ENCODE measurements around the gene MIDN.
A peak's percentile ranks its signal among the peaks of the same experiment; 100 is the strongest.

MIDN gene

GRCh38 chr19:1268226-1269064, 20.1 kb downstream of the MIDN start:
- no peak for DNase-seq
- H3K27me3 Mint-ChIP-seq: peaks cover 9% of the 10 kb centered on the region
- peaks cover 70% of the 10 kb centered on the region for H3K4me1 Mint-ChIP-seq
- no peaks in the 10 kb centered on the region for H3K9me3 Mint-ChIP-seq
- H3K27ac Mint-ChIP-seq: peak overlapping the region; percentile 90
- H3K36me3 Mint-ChIP-seq: peaks cover 34% of the 10 kb centered on the region
- CTCF ChIA-PET: interaction anchor here (1.5 to 6.5 kb wide), 3 partner anchors 11 to 25 kb away, joined by 5 to 295 read pairs (median 17); partner anchors contain the start of gene ATP5F1D
- peak overlapping the region; percentile 74 for H3K4me3 Mint-ChIP-seq

GRCh38 chr19:1269065-1269477, 20.7 kb downstream of the MIDN start, which contains the start of gene CIRBP:
CIRBP (plus strand) TSS chr19:1269332; CDS start chr19:1270934, 1,602 bp downstream.
- peaks cover 40% of the 10 kb centered on the region for H3K36me3 Mint-ChIP-seq
- H3K27me3 Mint-ChIP-seq: peaks cover 9% of the 10 kb centered on the region
- peak within 1 kb of the TSS; percentile 87 for H3K4me3 Mint-ChIP-seq
- peak within 1 kb of the TSS; percentile 90 for H3K27ac Mint-ChIP-seq
- H3K4me1 Mint-ChIP-seq: peaks cover 71% of the 10 kb centered on the region
- no peaks in the 10 kb centered on the region for H3K9me3 Mint-ChIP-seq
- CTCF ChIA-PET: interaction anchor here (1.5 to 6.5 kb wide), 2 partner anchors 20 to 25 kb away, joined by 5 to 295 read pairs; partner anchors contain the start of gene ATP5F1D
- peak; percentile 100 for DNase-seq

DNA sequence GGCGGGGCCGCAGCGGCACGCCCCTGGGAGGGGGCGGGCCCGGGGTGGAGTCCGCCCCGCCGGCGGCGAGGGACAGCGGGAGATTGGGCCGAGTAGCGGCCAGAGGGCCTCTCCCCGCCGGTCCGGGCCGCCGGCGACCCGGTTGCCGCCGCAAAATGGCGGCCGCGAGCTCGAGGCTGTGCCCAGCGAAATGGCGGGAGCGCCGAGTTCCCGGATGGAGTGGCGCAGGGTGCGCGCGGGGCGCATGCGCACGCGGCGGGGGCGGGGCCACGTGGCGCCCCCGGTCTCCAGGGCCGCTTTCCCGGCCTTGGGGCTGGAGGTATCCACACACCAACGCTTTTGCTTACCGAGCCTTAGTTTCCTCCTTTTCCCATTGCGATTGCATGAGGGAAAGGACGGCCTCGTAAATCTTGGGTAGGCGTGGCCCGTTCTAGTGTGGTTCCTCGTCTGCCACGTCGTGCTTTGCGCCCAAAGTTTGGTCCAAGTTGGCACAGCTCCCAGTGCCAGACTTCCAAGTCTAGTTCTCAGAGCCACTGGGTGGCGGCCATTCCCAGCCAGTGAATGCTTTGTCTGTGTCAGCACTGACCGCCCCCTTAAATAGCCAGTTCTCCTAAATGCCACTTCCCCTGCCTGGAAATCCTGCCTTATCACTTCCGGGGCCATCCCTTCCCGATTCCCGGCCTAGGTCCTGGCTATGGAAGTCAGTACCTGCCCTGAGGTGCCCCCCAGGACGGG, 21.3 kb downstream of the MIDN start:
- no peaks in the 10 kb centered on the region for H3K9me3 Mint-ChIP-seq
- peaks cover 73% of the 10 kb centered on the region for H3K4me1 Mint-ChIP-seq
- CTCF ChIA-PET: interaction anchor here (1.5 to 6.5 kb wide), 2 partner anchors 21 to 26 kb away, joined by 5 to 295 read pairs; partner anchors contain the start of gene ATP5F1D
- peak overlapping the region; percentile 87 for H3K4me3 Mint-ChIP-seq
- peaks cover 9% of the 10 kb centered on the region for H3K27me3 Mint-ChIP-seq
- H3K36me3 Mint-ChIP-seq: peaks cover 41% of the 10 kb centered on the region
- peak; percentile 90 for DNase-seq
- peak overlapping the region; percentile 86 for H3K27ac Mint-ChIP-seq

DNA sequence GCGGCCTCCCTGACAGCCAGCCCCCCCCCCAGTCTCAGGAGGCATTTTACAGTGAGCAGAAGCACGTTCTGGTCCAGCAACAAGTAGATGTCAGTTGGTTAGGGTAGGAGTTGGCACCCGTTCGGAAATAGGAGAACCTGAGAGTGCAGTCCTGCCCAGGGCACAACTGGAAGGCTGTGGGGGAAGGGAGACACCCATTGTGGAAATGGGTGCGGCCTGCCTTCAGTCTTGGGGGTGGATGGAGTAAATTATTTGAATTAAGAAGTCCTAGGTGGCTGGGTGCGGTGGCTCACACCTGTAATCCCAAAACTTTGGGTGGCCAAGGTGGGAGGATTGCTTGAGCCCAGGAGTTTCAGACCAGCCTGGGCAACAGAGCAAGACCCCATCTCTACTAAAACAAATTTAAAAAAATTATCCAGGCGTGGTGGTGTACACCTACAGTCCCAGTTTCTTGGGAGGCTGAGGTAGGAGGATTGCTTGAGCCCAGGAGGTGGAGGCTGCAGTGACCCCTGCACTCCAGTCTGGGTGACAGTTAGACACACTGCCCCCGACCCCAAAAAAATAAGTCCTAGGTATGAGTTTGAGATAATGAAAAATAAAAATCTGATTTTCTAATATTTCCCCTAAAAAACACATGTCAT, 21.9 kb downstream of the MIDN start:
- CTCF ChIA-PET: no interaction called here

DNA sequence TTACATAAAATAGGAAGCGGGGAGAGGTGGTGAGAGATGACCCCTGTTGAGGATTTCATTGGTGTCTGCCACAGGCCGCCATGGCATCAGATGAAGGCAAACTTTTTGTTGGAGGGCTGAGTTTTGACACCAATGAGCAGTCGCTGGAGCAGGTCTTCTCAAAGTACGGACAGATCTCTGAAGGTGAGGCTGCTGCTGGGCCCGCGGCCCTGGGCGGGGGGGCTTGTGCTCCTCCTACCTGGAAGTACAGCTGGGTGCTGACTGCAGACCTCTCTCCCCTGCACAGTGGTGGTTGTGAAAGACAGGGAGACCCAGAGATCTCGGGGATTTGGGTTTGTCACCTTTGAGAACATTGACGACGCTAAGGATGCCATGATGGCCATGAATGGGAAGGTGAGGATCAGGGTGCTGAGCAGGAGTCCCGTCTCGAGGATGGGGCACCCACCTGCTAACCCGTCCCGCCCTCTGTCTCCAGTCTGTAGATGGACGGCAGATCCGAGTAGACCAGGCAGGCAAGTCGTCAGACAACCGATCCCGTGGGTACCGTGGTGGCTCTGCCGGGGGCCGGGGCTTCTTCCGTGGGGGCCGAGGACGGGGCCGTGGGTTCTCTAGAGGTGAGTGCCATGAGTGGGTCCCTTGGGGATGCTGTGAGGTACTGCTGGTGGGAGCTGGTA, 22.6 kb downstream of the MIDN start:
- H3K27me3 Mint-ChIP-seq: peaks cover 9% of the 10 kb centered on the region
- CTCF ChIA-PET: interaction anchor here (5.3 kb wide), 1 partner anchor 27 kb away, joined by 31 read pairs; no protein-coding TSS in a partner anchor
- H3K9me3 Mint-ChIP-seq: no peaks in the 10 kb centered on the region
- peaks cover 42% of the 10 kb centered on the region for H3K36me3 Mint-ChIP-seq
- H3K4me3 Mint-ChIP-seq: peak overlapping the region; percentile 87
- peak overlapping the region; percentile 86 for H3K27ac Mint-ChIP-seq
- DNase-seq: no peak
- H3K4me1 Mint-ChIP-seq: peaks cover 64% of the 10 kb centered on the region

More for the DNA sequence above, 21.9 kb downstream of the MIDN start:
- Mint-ChIP-seq H3K27me3 (peaks cover 9% of the 10 kb centered on the region), H3K27ac (peak overlapping the region; percentile 86), H3K4me1 (peaks cover 69% of the 10 kb centered on the region), H3K9me3 (no peaks in the 10 kb centered on the region), H3K4me3 (peak overlapping the region; percentile 87), H3K36me3 (peaks cover 42% of the 10 kb centered on the region)
- DNase-seq: no peak

DNA sequence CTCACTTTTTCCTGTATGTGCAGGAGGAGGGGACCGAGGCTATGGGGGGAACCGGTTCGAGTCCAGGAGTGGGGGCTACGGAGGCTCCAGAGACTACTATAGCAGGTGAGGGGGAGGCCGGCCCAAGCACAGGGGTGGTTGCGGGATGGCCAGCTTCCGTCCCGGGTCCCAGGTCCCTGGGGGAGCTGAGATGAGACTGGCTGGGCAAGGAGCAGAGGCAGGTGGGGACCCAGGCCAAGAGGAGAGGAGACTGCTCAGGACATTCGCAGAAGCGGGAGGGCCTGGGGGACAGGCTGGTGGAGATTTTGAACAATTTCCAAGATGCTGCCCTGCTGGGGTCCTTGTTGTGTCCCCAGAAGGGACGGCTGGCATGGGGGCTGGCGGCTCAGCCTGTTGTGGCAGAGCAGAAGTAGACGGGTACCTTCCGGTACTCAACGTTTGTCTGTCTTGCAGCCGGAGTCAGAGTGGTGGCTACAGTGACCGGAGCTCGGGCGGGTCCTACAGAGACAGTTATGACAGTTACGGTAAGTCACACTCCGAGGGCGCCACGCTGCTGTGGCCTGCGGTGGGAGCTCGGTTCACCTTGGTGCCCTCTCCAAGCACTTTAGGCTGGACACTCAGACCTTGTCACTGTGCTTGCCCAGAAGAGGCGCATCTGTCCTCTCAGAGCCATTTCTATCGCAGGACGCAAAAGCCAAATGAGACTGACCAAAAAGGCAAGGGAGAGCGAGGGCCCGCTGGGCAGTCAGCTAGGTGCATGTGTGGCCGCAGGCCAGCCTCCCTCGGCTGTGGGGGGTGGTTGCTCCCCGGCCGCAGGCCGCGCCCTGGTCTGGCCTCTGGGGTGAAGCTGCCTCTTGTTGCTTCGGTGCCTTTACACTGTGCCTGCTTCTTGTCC, 23.4 kb downstream of the MIDN start:
- H3K9me3 Mint-ChIP-seq: no peaks in the 10 kb centered on the region
- H3K27ac Mint-ChIP-seq: peak overlapping the region; percentile 55
- H3K36me3 Mint-ChIP-seq: peaks cover 46% of the 10 kb centered on the region
- DNase-seq: no peak
- H3K4me1 Mint-ChIP-seq: peaks cover 66% of the 10 kb centered on the region
- CTCF ChIA-PET: interaction anchor here (5.3 kb wide), 1 partner anchor 28 kb away, joined by 31 read pairs; no protein-coding TSS in a partner anchor
- peak overlapping the region; percentile 87 for H3K4me3 Mint-ChIP-seq
- peaks cover 9% of the 10 kb centered on the region for H3K27me3 Mint-ChIP-seq

GRCh38 chr19:1272423-1273262, 24.3 kb downstream of the MIDN start:
- Mint-ChIP-seq H3K27me3 (peaks cover 2% of the 10 kb centered on the region), H3K4me1 (peaks cover 64% of the 10 kb centered on the region), H3K27ac (peak overlapping the region; percentile 68), H3K4me3 (peak overlapping the region; percentile 37), H3K9me3 (no peaks in the 10 kb centered on the region), H3K36me3 (peaks cover 48% of the 10 kb centered on the region)
- no peak for DNase-seq
- CTCF ChIA-PET: interaction anchor here (5.3 kb wide), 1 partner anchor 28 kb away, joined by 31 read pairs; no protein-coding TSS in a partner anchor

GRCh38 chr19:1273263-1274041, 25.1 kb downstream of the MIDN start:
- Mint-ChIP-seq H3K27ac (peak overlapping the region; percentile 81), H3K9me3 (no peaks in the 10 kb centered on the region), H3K27me3 (no peaks in the 10 kb centered on the region), H3K36me3 (peaks cover 52% of the 10 kb centered on the region), H3K4me1 (peaks cover 63% of the 10 kb centered on the region), H3K4me3 (peak overlapping the region; percentile 37)
- CTCF ChIA-PET: interaction anchor here (5.3 kb wide), 1 partner anchor 29 kb away, joined by 31 read pairs; no protein-coding TSS in a partner anchor
- DNase-seq: no peak

DNA sequence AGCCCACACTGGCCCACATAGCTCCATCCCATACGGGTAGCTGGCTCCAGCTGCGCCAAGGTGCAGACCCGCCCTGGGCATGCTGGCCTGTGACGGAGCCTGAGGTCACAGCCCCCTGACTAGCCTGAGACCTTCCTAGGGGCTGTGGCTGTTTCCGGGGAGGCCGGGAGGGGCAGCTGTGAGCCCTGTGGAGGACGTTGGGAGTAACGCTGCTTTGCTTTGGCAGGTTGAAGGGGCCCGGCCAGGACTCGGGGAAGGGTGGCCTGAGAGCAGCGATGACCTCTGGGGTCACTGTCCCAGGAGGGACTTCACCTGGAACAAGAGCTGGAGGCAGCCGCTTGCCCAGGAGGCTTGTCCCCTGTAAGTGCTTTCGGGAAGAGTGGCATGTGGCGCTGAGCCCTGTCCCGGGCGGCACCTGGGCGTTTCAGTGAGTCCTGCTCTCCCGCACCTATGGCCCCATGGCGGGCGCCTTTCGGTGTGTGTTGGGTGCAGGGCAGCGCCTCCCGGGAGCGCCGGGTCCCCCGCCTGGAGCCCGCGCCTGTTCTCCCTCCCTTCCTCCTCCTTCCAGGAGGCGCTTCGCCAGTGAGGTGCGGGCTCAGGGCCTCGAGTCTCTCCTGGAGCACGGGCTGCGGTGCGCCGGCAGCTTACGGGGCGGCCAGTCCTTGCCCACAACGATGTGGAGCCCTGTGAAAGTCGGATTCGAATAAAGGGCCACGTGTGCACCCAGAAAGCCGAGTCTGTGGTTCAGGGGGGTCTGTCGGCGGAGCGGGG, 25.9 kb downstream of the MIDN start:
- peaks cover 54% of the 10 kb centered on the region for H3K36me3 Mint-ChIP-seq
- H3K4me3 Mint-ChIP-seq: peak overlapping the region; percentile 43
- H3K4me1 Mint-ChIP-seq: peaks cover 57% of the 10 kb centered on the region
- no peak for DNase-seq
- CTCF ChIA-PET: interaction anchor here (5.3 kb wide), 1 partner anchor 30 kb away, joined by 31 read pairs; no protein-coding TSS in a partner anchor
- peak overlapping the region; percentile 83 for H3K27ac Mint-ChIP-seq
- no peaks in the 10 kb centered on the region for H3K27me3 Mint-ChIP-seq
- no peaks in the 10 kb centered on the region for H3K9me3 Mint-ChIP-seq

GRCh38 chr19:1274852-1275259, 26.5 kb downstream of the MIDN start:
- H3K9me3 Mint-ChIP-seq: no peaks in the 10 kb centered on the region
- H3K27ac Mint-ChIP-seq: peak overlapping the region; percentile 83
- CTCF ChIA-PET: interaction anchor here (0.9 to 5.3 kb wide), 2 partner anchors 31 to 34 kb away, joined by 3 to 31 read pairs; no protein-coding TSS in a partner anchor
- H3K36me3 Mint-ChIP-seq: peaks cover 57% of the 10 kb centered on the region
- H3K4me1 Mint-ChIP-seq: peaks cover 61% of the 10 kb centered on the region
- no peaks in the 10 kb centered on the region for H3K27me3 Mint-ChIP-seq
- peak overlapping the region; percentile 57 for H3K4me3 Mint-ChIP-seq
- no peak for DNase-seq
